ENCODE measurements around the gene DDIT3. TPM values are rescaled to one million over a fixed set of nuclear protein-coding genes. Genes with fewer than 3 reads are reported as not detected.

The DDIT3 gene
- total RNA-seq, 1 experiment from 2014 or later, result 14.1 TPM

DNA sequence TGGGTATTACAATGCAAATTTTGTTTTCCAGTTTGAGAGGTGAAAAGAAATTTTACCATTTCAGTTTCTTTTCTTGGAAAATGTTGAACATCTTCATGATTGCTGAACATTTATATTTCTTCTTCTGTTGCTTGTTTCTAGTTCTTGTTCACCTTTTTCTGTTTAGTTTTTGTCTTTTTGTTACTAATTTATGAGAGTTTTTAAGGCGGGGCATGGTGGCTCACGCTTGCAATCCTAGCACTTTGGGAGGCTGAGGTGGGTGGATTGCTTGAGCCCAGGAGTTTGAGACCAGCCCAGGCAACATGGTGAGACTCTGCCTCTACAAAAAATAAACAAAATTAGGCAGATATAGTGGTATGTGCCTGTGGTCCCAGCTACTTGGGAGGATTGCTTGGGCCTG is 40.2 kb upstream of the DDIT3 start:
- Histone ChIP-seq H2BK5ac (ENCODE audit: insufficient read length, low read length) (no peak overlapping the region), H2BK12ac (ENCODE audit: insufficient read length, low read depth, low read length) (no peak overlapping the region), H3T11ph (ENCODE audit: low read length) (no peak overlapping the region), H2BK20ac (ENCODE audit: low read depth, low read length, poor library complexity, severe bottlenecking) (no peak overlapping the region), H3K14ac (ENCODE audit: insufficient read depth, low read length) (no peak overlapping the region), H4K5ac (ENCODE audit: insufficient read length, low read depth, low read length) (no peak overlapping the region), H3K4me1 (ENCODE audit: insufficient read depth, low read length) (no peaks in the 10 kb centered on the region), H3K4me2 (ENCODE audit: insufficient read depth, insufficient read length, low read length) (no peak overlapping the region), H2BK120ac (ENCODE audit: low read depth, low read length, poor library complexity, severe bottlenecking) (no peak overlapping the region), H3K4ac (ENCODE audit: low read depth, low read length) (no peak overlapping the region), H3K23me2 (ENCODE audit: insufficient read length, low read depth, low read length, poor library complexity, severe bottlenecking) (no peaks in the 10 kb centered on the region), H3K79me1 (ENCODE audit: insufficient read depth, low read depth, low read length, poor library complexity, severe bottlenecking) (peaks cover 3% of the 10 kb centered on the region), H3K79me2 (ENCODE audit: insufficient read depth, low read length) (peaks cover 3% of the 10 kb centered on the region; the same call in 1 of the 2 replicates), H3K23ac (ENCODE audit: insufficient read length, low read depth, low read length) (no peak overlapping the region), H4K8ac (replicated peaks; ENCODE audit: insufficient read length, low read depth, low read length) (no peak overlapping the region), H3K27me3 (ENCODE audit: insufficient read depth, low read length) (no peaks in the 10 kb centered on the region), H3K27ac (ENCODE audit: insufficient read length, low read depth, low read length) (no peak overlapping the region), H2BK15ac (ENCODE audit: low read depth, low read length) (no peak overlapping the region), H2AK5ac (ENCODE audit: insufficient read length, low read length) (no peak overlapping the region), H3K9me3 (ENCODE audit: control insufficient read depth, low read depth, low read length) (no peaks in the 10 kb centered on the region), H4K91ac (ENCODE audit: insufficient read length, low read depth, low read length) (no peak overlapping the region), H3K56ac (ENCODE audit: insufficient read length, low read depth, low read length) (no peak overlapping the region), H3K9ac (ENCODE audit: extremely low read depth, insufficient read length, low read length) (no peak overlapping the region), H2AFZ (ENCODE audit: low read length) (no peak overlapping the region), H4K20me1 (ENCODE audit: control insufficient read depth, insufficient read depth, insufficient read length) (no peaks in the 10 kb centered on the region), H3K18ac (ENCODE audit: insufficient read length, low read depth, low read length) (no peak overlapping the region)
- TF ChIP-seq, protein P1, sequence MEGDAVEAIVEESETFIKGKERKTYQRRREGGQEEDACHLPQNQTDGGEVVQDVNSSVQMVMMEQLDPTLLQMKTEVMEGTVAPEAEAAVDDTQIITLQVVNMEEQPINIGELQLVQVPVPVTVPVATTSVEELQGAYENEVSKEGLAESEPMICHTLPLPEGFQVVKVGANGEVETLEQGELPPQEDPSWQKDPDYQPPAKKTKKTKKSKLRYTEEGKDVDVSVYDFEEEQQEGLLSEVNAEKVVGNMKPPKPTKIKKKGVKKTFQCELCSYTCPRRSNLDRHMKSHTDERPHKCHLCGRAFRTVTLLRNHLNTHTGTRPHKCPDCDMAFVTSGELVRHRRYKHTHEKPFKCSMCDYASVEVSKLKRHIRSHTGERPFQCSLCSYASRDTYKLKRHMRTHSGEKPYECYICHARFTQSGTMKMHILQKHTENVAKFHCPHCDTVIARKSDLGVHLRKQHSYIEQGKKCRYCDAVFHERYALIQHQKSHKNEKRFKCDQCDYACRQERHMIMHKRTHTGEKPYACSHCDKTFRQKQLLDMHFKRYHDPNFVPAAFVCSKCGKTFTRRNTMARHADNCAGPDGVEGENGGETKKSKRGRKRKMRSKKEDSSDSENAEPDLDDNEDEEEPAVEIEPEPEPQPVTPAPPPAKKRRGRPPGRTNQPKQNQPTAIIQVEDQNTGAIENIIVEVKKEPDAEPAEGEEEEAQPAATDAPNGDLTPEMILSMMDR (conservative IDR thresholded peaks at IDR 0.05), result no peak
- no peak overlapping the region for H3K27ac Mint-ChIP-seq
- no peaks in the 10 kb centered on the region for H3K27me3 Mint-ChIP-seq (ENCODE audit: low read depth)
- H3K36me3 Mint-ChIP-seq (ENCODE audit: insufficient read depth in 1 of 3, low read depth in 3 of 3), result peaks cover 13 to 23% (median 19%) of the 10 kb centered on the region in 3 experiments; a peak in 6 of 7 replicates
- H3K9me3 Mint-ChIP-seq, result no peaks in the 10 kb centered on the region
- peaks cover 7% of the 10 kb centered on the region in 2 experiments for H3K4me1 Mint-ChIP-seq
- no peak for DNase-seq
- WGBS (ENCODE audit: extremely low coverage, insufficient read length, low lambda C conversion rate), result no CpG with 5 or more reads among the region's 2 CpGs
- no peak overlapping the region for H3K4me3 Mint-ChIP-seq

Data from H9 (cell line).